GM12801 (cell line): Measurements from ENCODE around the gene CTNNA2.

Source experiments
- TF ChIP-seq, protein P1 (sequence below): IDR thresholded peaks from one replicate; pipeline ENCODE4 v1.5.1; 2011; ENCODE audit warnings: control low read depth; ENCODE audit not compliant: insufficient read length; ENCODE audit errors: extremely low read depth

CTNNA2 gene

DNA sequence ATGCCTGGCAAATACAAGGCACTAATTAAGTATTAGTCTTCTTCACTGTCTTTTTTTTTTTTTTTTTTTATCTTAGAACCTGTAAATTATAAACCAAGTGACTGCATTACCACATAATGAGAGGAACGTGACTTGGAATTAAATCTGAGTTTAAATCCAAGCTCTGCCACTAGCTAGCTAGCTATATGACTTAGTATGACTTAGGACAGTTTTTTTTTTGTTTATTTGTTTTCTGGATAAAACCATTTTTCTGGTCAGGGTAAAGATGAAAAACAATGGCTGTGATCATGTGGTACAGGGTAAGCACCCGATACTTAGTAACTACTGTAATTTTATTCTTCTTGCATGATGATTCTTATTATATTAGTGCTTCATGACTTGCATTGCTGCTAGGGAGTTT is 983.5 kb downstream of the CTNNA2 start:
- TF ChIP-seq, protein P1, sequence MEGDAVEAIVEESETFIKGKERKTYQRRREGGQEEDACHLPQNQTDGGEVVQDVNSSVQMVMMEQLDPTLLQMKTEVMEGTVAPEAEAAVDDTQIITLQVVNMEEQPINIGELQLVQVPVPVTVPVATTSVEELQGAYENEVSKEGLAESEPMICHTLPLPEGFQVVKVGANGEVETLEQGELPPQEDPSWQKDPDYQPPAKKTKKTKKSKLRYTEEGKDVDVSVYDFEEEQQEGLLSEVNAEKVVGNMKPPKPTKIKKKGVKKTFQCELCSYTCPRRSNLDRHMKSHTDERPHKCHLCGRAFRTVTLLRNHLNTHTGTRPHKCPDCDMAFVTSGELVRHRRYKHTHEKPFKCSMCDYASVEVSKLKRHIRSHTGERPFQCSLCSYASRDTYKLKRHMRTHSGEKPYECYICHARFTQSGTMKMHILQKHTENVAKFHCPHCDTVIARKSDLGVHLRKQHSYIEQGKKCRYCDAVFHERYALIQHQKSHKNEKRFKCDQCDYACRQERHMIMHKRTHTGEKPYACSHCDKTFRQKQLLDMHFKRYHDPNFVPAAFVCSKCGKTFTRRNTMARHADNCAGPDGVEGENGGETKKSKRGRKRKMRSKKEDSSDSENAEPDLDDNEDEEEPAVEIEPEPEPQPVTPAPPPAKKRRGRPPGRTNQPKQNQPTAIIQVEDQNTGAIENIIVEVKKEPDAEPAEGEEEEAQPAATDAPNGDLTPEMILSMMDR, result no peak

DNA sequence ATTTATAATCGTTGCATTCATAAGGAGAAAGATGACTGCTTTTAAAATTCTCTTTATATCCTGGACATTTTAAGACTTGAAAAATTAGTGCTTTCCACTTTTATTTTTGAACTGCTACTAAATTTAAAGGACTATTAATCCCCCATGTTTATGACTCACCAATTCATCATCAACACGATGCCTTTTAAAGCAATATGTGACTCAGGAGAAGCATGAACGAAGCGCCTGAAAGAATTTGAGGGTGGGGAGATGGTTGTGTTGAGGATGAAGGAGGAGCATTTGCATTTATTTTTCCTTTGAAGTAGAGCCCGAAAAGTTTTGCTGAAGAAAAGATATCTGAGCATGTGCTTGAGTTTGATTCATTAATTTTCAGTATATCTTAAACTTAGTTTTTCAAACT is 983.9 kb downstream of the CTNNA2 start:
- TF ChIP-seq, protein P1, result no peak

DNA sequence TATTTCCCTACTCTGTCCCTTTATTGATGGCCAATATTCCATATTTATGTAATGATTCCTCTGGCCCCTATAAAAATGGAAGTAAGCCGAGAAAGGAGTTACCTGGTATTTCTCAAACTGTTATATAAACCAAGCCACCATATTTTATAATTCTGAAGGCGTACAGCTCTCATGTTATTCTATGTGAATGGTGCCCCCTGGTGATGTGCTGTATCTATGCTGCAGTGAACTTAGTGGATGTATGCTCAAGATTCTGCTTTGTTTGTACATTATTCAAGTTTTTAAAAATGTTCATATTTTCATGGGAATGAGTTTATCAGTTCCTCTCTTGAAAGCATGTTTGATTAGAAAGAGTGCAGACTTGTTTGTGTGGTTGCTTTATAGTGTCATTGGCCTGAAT is 986.2 kb downstream of the CTNNA2 start:
- TF ChIP-seq, protein P1, result no peak

DNA sequence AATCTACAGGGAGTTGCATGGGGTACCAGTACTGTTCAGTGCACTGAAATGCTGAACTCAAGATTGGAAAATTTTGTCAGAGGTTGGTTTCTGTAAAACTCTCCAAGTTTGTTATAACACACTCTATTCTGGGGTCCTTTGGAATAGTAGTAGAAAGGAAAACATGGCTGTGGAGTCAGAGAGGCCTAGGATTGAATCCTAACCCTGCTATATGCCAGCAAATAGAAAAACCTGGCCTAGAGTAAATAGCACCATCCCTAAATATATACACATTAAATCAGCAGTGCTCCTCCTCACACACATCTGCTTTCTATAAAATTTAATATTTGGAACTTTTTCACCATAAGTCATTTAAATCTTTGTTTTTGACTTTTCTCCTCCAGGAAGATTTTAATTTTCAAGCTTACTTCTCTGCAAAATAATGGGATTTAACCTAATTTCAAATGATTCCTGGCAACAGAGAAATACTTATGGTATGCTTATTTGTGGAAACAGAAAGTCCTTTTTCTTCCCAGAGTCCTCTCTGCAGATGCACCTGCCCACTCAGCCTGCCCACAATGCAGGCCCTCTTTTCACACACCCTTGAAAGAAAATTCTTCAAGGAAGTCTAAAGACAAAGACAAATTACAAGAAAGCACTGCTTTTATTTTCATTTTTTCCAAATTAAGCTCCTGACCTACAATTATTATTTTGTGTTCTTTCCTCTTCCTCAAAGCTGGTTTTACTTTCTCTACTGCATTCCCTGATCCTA is 989.2 kb downstream of the CTNNA2 start:
- TF ChIP-seq, protein P1, result no peak

DNA sequence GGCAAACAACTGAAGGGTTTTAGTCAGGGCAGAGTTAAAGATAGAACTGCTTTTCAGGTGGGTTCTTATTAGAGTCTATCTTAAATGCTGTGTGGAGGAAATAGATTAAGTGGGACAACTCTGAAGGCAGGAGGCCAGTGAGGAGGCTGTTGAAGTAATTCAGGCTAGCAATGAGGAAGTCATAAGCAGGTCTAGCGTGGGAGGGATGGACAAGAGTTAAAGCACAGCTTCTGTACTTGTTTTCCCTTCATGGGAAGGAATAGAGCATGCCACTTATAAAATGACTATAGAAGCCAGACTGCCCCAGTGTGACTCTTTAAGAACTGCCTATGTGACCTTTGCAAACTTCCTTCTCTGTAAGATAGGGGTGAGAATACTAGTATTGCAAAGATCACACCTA is 993.7 kb downstream of the CTNNA2 start:
- TF ChIP-seq, protein P1, result no peak

DNA sequence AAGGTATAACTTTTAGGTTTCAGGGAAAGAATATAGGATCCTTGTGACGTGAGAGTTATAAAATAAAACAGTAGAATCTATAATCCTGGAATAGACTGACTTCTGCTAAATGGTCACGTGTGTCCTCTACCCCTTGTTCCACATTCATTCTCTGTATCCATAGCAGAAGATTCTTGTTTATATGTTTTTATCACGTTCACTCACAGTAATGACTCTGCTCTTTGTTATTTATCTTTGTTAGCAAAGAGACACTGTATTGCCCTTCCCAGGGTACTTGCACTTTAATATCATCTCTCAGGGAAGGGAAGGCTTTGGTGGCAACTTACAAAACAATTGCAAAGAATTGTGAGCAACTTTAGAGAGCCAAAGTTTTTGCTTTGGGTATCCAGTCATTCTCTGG is 997.9 kb downstream of the CTNNA2 start:
- TF ChIP-seq, protein P1, result no peak

DNA sequence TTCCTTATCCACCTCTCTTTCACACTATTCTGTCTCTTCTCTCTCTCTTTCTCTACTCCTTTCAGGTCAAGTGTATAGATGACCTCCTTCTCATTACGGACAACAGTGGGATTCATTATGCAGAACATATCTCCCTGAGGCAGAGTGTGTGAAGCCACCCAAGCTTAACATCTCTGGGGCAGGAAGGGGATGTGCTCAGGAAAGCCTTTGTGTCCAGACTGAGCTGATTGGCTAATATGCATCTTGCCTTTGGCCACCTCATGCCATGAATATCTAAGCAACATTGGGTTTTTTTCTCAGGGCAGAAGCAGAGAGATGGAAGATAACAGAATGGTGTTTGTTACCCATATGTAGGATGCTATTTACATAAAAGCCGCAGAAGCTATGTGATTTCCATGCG is 1003.1 kb downstream of the CTNNA2 start:
- TF ChIP-seq, protein P1, result no peak
